ENCODE results near the gene FCHSD2.
"Not testable (repeated sequence)": the region's sequence is repeated elsewhere in the genome, so short reads cannot be mapped to it uniquely, and the experiment has no call there.

The FCHSD2 gene

GRCh38 chr11:73126804-73127480, 15.2 kb downstream of the FCHSD2 start:
- in situ Hi-C loops (cut with HindIII; ENCODE audit: low sequenced_read_pairs), result no loop called here

DNA sequence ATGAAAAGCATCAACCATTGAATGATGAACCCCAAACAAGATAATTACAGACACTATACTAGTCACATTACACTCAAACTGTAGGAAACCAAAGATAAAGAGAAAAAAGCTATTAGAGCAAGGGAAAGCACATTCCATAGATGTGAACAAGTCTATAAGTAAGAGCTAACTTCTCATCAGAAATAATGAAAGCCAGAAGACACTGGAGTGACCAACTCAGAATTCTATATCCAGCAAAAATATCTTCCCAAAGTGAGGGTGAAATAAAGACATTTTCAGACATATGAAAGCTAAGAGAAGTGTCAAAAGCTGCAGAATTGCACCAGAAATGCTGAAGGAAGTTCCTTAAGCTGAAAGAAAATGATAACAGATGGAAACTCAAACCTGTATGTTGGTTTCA, 17.3 kb downstream of the FCHSD2 start:
- in situ Hi-C loops (cut with HindIII; ENCODE audit: low sequenced_read_pairs), result no loop called here

GRCh38 chr11:73123892-73124291, 18.2 kb downstream of the FCHSD2 start:
- in situ Hi-C loops (cut with HindIII; ENCODE audit: low sequenced_read_pairs), result not testable (repeated sequence)

GRCh38 chr11:73121692-73122091, 20.4 kb downstream of the FCHSD2 start:
- in situ Hi-C loops (cut with HindIII; ENCODE audit: low sequenced_read_pairs), result no loop called here

DNA sequence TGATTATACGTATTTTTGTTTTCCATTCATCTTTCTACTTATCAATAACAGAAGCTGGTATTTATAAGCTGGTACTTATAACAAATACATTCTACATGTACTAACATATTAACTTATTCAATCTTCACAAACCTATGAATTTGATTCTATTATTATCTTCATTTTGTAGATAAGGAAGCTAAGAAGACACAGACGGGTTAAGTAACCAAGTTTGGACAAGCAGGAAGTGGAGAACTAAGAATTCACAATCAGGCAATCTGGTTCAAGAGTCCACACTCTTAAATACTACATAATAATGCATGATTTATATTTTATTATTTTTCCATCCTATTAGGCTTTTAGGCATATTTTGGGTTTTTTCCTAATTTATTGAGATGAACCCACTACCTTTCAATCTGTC, 25.0 kb downstream of the FCHSD2 start:
- in situ Hi-C loops (cut with HindIII; ENCODE audit: low sequenced_read_pairs), result no loop called here

DNA sequence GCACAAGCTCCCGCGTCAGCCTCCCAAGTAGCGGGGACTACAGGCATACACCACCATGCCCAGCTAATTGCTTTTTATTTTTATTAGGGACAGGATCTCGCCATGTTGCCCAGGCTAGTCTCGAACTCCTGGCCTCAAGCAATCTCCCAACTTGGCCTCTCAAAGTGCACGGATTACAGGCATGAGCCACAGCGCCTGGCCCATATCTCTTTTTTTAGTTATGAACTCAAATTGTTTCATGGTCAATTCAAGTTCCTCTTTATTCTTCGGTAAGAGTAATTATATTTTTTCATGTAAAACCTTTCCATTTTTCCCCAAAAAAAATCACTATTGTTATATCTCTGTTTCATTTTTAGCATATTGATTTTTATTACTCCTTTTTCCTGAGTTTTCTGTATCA, 25.5 kb downstream of the FCHSD2 start:
- in situ Hi-C loops (cut with HindIII; ENCODE audit: low sequenced_read_pairs), result no loop called here

GRCh38 chr11:73114835-73115220, 27.3 kb downstream of the FCHSD2 start:
- in situ Hi-C loops (cut with HindIII; ENCODE audit: low sequenced_read_pairs), result no loop called here

GRCh38 chr11:73114110-73114834, 27.8 kb downstream of the FCHSD2 start:
- in situ Hi-C loops (cut with HindIII; ENCODE audit: low sequenced_read_pairs), result no loop called here

DNA sequence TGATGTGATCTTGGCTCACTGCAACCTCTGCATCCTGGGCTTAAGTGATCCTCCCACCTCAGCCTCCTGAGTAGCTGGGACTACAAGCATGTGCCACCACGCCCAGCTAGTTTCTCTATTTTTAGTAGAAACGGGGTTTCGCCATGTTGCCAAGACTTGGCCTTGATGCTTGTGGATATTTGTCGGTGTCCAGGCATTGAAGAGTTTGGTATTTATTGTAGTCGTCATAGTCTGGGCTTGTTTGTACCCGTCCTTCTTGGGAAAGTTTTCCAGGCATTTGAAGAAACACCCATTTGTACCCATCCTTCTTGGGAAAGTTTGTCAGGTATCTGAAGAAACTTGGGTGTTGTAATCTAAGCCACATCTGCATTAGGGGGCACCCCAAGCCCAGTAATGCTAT, 28.7 kb downstream of the FCHSD2 start:
- in situ Hi-C loops (cut with HindIII; ENCODE audit: low sequenced_read_pairs), result no loop called here

- in situ Hi-C loops (cut with HindIII; ENCODE audit: low sequenced_read_pairs), result no loop called here
Observed at GRCh38 chr11:73107597-73107996, 34.5 kb downstream of the FCHSD2 start.

DNA sequence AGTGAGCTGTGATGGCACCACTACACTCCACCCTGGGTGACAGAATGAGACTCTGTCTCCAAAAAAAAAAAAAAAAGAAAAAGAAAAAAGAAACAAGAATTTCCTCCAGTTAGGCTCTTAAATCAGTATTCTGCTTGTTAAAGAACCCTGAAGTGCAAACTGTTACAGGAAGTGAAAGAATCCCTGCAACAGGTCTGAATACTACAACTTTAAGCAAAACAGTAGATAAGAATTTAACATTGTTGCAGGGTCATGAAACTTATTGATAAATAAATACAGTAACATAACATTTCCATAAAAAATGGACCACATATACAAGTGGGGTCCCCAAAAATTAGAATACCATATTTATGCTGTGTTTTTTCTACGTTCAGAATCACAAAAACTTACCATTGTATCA, 35.8 kb downstream of the FCHSD2 start:
- in situ Hi-C loops (cut with HindIII; ENCODE audit: low sequenced_read_pairs), result no loop called here

GRCh38 chr11:73100578-73100977, 41.5 kb downstream of the FCHSD2 start:
- in situ Hi-C loops (cut with HindIII; ENCODE audit: low sequenced_read_pairs), result no loop called here

DNA sequence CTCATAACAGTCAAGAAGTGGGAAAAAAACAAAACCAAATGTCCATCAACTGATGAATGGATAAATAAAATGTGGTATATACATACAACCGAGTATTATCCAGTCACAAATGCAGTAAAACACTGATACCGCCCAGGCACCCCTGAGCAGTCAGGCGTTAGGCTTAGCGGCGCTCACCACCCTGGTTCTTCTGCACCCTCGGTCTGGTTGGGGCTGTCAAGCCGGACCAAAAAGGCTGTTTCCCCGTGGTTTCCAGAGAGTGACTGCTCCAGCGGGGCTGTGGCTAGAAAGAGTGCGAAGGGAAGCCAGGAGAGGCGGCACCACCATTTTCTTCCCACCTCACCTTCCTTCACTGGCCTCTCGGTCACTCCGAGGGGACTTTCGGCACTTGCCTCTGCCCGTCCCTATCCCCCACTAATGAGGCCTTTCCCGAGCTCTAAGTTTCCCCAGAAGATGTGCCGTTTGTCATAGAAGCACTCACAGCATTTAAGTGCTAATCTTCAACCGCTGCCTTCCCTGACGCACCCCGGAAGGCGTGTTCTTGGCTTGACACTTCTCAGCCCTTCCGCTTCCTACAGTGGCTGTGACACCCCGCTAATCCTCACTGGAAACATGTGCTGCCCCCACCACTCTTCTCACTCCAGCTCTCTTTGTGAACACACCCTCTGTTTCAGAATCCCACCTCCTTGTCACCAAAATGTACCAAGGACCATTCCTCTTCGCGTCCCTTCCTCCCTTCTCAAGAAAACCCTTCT, 42.4 kb downstream of the FCHSD2 start:
- in situ Hi-C loops (cut with HindIII; ENCODE audit: low sequenced_read_pairs), result no loop called here

DNA sequence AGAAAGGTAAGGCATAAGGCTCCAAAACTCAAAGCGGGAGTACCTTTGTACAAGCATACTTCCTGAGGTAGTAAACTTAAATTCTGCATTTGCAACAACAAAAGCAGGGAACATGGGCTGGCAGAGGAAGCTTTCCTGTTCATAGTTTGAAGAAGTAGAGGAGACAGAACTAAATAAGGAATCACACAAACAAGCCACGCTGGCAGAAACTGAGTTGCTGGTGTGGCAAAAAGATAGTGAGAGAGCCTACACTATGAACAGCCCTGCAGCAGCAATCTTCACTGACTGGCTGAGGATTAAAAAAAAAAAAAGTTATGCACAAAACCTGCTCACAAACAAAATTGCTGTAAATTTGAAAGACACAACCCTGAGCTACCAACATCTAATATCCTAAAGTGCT, 46.5 kb downstream of the FCHSD2 start:
- in situ Hi-C loops (cut with HindIII; ENCODE audit: low sequenced_read_pairs), result no loop called here

DNA sequence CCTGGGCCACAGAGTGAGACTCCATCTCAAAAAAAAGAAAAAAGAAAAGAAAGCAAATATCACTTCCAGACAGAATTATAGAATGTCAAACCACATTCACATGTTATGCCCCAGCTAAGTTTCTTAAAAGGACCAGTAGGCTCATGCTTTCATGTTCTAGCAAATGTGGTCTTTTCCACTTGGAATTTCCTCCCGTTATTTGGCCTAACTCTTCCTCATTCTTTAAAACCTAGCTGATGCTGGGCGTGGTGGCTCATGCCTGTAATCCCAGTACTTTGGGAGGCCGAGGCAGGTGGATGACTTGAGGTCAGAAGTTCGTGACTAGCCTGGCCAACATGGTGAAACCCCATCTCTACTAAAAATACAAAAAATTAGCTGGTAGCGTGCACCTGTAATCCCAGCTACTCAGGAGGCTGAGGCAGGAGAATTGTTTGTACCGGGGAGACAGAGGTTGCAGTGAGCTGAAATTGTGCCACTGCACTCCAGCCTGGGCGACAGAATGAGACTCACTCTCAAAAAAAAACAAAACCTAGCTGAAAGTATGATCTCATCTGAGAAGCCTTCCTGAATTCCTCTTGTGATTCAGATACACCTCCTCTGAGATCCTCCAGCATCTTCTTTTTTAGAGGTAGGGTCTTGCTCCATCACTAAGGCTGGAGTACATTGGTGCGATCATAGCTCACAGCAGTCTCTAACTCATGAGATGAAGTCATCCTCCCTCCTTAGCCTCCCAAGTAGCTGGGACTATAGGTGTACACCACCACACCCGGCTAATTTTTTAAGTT, 50.4 kb downstream of the FCHSD2 start:
- in situ Hi-C loops (cut with HindIII; ENCODE audit: low sequenced_read_pairs), result no loop called here

DNA sequence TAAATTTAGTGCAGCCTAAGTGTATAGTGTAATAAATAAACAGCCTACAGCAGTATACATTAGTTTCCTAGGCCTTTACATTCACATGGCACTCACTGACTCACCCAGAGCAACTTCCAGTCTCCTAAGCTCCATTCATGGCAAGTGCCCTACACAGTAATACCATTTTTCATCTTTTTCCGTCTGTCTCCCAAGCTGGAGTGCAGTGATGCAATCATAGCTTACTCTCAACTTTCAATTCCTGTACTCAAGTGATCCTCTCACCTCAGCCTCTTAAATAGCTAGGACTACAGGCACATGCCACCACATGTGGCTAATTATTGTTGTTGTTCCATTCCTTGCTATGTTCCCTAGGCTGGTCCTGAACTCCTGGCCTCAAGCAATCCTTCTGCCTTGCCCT, 54.4 kb downstream of the FCHSD2 start:
- in situ Hi-C loops (cut with HindIII; ENCODE audit: low sequenced_read_pairs), result no loop called here

- in situ Hi-C loops (cut with HindIII; ENCODE audit: low sequenced_read_pairs), result no loop called here
Observed at GRCh38 chr11:73085189-73085875, 56.8 kb downstream of the FCHSD2 start.

- in situ Hi-C loops (cut with HindIII; ENCODE audit: low sequenced_read_pairs), result no loop called here
Observed at GRCh38 chr11:73078631-73079030, 63.5 kb downstream of the FCHSD2 start.

DNA sequence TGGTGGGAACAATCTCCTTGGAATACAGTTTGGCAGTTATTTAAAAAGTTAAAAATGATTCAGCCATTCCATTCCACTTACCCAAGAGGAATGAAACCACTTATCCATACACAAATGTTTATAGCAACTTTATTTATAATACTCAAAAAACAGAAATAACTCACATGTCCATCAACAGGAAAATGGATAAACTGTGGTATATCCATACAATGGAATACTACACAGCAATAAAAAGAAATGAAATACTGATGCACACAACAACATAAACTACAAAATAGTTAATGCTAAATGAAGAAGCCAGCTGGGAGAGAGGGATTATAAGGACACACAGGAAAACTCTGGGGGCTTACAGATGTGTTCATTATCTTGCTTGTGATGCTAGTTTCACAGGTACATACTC, 64.7 kb downstream of the FCHSD2 start:
- in situ Hi-C loops (cut with HindIII; ENCODE audit: low sequenced_read_pairs), result no loop called here

DNA sequence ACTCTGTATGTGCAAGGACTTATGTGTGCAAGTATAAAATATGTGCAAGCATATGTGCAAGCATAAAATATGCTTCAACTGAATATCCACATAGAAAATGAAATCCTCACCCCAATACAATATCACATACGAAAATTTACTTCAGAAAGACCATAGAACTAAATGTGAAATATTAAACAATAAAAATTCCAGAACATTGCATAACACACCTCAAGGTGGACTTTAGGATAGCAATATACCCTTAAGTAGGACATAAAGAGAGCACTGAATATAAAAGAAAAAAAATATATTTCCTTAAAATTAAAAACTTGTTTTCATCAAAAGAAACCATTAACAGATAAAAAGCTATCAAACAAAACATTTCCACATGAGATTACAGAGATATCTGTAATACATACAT, 67.8 kb downstream of the FCHSD2 start:
- in situ Hi-C loops (cut with HindIII; ENCODE audit: low sequenced_read_pairs), result no loop called here
